ENCODE data around the gene ZC3H12A.

DNA sequence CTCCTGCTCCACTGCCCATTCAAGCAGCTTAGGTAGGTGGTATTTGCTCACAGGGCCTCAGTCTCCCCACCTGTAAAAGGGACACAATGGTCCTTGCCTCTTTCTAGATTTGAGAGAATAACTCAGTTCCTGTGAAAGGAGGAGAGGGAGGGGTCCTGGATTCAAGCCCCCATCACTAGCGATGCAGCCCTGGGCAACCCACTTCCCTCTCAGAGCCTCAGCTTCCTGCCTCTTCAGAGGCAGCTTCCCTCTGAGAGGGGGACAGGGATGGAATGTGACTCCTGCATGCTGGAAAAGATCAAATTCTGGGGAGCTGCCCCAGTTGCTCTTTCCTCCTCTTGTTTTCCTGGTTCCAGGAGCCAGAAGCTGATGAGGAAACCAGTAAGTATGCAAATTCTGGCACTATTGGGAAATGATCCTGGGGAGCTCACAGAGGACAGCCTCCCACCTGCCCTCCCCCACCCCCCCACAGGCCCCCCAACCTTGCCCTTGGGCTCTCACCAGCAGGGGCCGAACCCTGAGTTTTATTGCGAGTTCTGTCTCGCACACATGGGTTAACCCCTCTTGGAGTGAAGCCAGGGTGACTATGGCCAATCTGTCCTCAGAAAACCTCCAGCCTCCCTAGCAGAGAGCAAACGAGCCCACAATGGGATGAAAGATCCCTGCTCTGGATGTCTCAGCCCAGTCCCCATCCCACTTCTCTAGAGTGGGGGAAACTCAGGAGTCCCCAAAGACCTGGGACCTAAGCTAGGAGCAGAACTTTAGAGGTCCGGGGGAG lies 11.7 kb downstream of the ZC3H12A start:
- TF ChIP-seq, protein P1, sequence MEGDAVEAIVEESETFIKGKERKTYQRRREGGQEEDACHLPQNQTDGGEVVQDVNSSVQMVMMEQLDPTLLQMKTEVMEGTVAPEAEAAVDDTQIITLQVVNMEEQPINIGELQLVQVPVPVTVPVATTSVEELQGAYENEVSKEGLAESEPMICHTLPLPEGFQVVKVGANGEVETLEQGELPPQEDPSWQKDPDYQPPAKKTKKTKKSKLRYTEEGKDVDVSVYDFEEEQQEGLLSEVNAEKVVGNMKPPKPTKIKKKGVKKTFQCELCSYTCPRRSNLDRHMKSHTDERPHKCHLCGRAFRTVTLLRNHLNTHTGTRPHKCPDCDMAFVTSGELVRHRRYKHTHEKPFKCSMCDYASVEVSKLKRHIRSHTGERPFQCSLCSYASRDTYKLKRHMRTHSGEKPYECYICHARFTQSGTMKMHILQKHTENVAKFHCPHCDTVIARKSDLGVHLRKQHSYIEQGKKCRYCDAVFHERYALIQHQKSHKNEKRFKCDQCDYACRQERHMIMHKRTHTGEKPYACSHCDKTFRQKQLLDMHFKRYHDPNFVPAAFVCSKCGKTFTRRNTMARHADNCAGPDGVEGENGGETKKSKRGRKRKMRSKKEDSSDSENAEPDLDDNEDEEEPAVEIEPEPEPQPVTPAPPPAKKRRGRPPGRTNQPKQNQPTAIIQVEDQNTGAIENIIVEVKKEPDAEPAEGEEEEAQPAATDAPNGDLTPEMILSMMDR (conservative IDR thresholded peaks at IDR 0.05; ENCODE audit: low read depth in 2 of 2): no peak
- TF ChIP-seq EZH2 (IDR thresholded peaks at IDR 0.05; ENCODE audit: low read depth, unreplicated experiment): no peak
- TF ChIP-seq REST (IDR thresholded peaks at IDR 0.05; ENCODE audit: unreplicated experiment): no peak
- no peak for TF ChIP-seq POLR2AphosphoS5 (IDR thresholded peaks at IDR 0.05; ENCODE audit: low read depth)
- no peak for TF ChIP-seq EZH2phosphoT487 (IDR thresholded peaks at IDR 0.05; ENCODE audit: unreplicated experiment)
- TF ChIP-seq ZNF331 (CRISPR knock-in tag; IDR thresholded peaks at IDR 0.05; ENCODE audit: low read depth): no peak
- TF ChIP-seq CREB1 (CRISPR knock-in tag; IDR thresholded peaks at IDR 0.05; ENCODE audit: low read depth): no peak
- TF ChIP-seq NANOG (IDR thresholded peaks at IDR 0.05; ENCODE audit: borderline replicate concordance): no peak
- no peak for TF ChIP-seq JUNB (IDR thresholded peaks at IDR 0.05; ENCODE audit: unreplicated experiment)
- TF ChIP-seq STAT1 (IDR thresholded peaks at IDR 0.05; ENCODE audit: unreplicated experiment): no peak
- no peak for TF ChIP-seq ZNF114 (CRISPR knock-in tag; IDR thresholded peaks at IDR 0.05)
- TF ChIP-seq, protein P2, sequence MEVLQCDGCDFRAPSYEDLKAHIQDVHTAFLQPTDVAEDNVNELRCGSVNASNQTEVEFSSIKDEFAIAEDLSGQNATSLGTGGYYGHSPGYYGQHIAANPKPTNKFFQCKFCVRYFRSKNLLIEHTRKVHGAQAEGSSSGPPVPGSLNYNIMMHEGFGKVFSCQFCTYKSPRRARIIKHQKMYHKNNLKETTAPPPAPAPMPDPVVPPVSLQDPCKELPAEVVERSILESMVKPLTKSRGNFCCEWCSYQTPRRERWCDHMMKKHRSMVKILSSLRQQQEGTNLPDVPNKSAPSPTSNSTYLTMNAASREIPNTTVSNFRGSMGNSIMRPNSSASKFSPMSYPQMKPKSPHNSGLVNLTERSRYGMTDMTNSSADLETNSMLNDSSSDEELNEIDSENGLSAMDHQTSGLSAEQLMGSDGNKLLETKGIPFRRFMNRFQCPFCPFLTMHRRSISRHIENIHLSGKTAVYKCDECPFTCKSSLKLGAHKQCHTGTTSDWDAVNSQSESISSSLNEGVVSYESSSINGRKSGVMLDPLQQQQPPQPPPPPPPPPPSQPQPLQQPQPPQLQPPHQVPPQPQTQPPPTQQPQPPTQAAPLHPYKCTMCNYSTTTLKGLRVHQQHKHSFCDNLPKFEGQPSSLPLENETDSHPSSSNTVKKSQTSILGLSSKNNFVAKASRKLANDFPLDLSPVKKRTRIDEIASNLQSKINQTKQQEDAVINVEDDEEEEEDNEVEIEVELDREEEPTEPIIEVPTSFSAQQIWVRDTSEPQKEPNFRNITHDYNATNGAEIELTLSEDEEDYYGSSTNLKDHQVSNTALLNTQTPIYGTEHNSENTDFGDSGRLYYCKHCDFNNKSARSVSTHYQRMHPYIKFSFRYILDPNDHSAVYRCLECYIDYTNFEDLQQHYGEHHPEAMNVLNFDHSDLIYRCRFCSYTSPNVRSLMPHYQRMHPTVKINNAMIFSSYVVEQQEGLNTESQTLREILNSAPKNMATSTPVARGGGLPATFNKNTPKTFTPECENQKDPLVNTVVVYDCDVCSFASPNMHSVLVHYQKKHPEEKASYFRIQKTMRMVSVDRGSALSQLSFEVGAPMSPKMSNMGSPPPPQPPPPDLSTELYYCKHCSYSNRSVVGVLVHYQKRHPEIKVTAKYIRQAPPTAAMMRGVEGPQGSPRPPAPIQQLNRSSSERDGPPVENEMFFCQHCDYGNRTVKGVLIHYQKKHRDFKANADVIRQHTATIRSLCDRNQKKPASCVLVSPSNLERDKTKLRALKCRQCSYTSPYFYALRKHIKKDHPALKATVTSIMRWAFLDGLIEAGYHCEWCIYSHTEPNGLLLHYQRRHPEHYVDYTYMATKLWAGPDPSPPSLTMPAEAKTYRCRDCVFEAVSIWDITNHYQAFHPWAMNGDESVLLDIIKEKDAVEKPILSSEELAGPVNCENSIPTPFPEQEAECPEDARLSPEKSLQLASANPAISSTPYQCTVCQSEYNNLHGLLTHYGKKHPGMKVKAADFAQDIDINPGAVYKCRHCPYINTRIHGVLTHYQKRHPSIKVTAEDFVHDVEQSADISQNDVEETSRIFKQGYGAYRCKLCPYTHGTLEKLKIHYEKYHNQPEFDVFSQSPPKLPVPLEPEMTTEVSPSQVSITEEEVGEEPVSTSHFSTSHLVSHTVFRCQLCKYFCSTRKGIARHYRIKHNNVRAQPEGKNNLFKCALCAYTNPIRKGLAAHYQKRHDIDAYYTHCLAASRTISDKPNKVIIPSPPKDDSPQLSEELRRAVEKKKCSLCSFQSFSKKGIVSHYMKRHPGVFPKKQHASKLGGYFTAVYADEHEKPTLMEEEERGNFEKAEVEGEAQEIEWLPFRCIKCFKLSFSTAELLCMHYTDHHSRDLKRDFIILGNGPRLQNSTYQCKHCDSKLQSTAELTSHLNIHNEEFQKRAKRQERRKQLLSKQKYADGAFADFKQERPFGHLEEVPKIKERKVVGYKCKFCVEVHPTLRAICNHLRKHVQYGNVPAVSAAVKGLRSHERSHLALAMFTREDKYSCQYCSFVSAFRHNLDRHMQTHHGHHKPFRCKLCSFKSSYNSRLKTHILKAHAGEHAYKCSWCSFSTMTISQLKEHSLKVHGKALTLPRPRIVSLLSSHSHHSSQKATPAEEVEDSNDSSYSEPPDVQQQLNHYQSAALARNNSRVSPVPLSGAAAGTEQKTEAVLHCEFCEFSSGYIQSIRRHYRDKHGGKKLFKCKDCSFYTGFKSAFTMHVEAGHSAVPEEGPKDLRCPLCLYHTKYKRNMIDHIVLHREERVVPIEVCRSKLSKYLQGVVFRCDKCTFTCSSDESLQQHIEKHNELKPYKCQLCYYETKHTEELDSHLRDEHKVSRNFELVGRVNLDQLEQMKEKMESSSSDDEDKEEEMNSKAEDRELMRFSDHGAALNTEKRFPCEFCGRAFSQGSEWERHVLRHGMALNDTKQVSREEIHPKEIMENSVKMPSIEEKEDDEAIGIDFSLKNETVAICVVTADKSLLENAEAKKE (CRISPR knock-in tag; IDR thresholded peaks at IDR 0.05): no peak
- no peak for TF ChIP-seq ETS1 (IDR thresholded peaks at IDR 0.05)

All from GM23338 (cell line).